OCI-M2 (cell line): Measurements from ENCODE around the gene RBMS2.

Experiments
- DNase-seq: peaks from one replicate; lab custom pipeline; 2025; ENCODE audit not compliant: unreplicated experiment; lab: John Stamatoyannopoulos, UW

RBMS2 gene

GRCh38 chr12:56630180-56630632, 108.6 kb downstream of the RBMS2 start, which contains the start of gene BAZ2A:
Gene BAZ2A, minus strand, starts transcription at chr12:56630326. Its CDS starts 12,796 bp downstream, at chr12:56617530.
- DNase-seq: peak; percentile 22

GRCh38 chr12:56631790-56632700, 110.4 kb downstream of the RBMS2 start:
- peak; percentile 29 for DNase-seq

GRCh38 chr12:56632701-56633467, 111.3 kb downstream of the RBMS2 start:
- no peak for DNase-seq

GRCh38 chr12:56633468-56634241, 112.0 kb downstream of the RBMS2 start:
- DNase-seq: no peak

- DNase-seq: no peak
Observed at GRCh38 chr12:56634242-56634836, 112.7 kb downstream of the RBMS2 start.

GRCh38 chr12:56634837-56635791, 113.5 kb downstream of the RBMS2 start:
- no peak for DNase-seq

GRCh38 chr12:56635806-56636674, 114.4 kb downstream of the RBMS2 start:
- DNase-seq: peak; percentile 84

GRCh38 chr12:56636675-56637540, 115.3 kb downstream of the RBMS2 start:
- DNase-seq: peak; percentile 98

GRCh38 chr12:56637621-56638020, 116.0 kb downstream of the RBMS2 start:
- no peak for DNase-seq

- no peak for DNase-seq
Observed at GRCh38 chr12:56641219-56641618, 119.6 kb downstream of the RBMS2 start.

- DNase-seq: no peak
Observed at GRCh38 chr12:56644654-56645053, 123.0 kb downstream of the RBMS2 start.

GRCh38 chr12:56645201-56645716, 123.6 kb downstream of the RBMS2 start:
- no peak for DNase-seq
